GM23338 (cell line): ENCODE results near the gene TJAP1. TPM values are rescaled to one million over a fixed set of nuclear protein-coding genes. Genes with fewer than 3 reads are reported as not detected.

Source experiments
- ATAC-seq: fragments of 200-7000 bp; cut with Tn5 transposase; 3 replicates; pipeline ENCODE4 v1.9.1; 2020
- DNase-seq: peaks from one replicate; pipeline ENCODE4 v3.0.0-alpha.2; 2015; ENCODE audit warnings: low spot score
- H2AFZ ChIP-seq: fragments of 200-600 bp; sonication (generic); 2 replicates; pipeline ENCODE4 v1.8.0; 2016; ENCODE audit warnings: antibody characterized with exemption, mild to moderate bottlenecking, moderate library complexity
- H3F3A ChIP-seq: fragments of 200-600 bp; sonication (generic); replicated peaks from 2 replicates; pipeline ENCODE4 v1.8.0; 2017; ENCODE audit warnings: antibody characterized with exemption, mixed run types, low read depth
- H3K27ac ChIP-seq: fragments of 200-600 bp; sonication (generic); 2 replicates; pipeline ENCODE4 v1.6.1; 2016; ENCODE audit warnings: low read depth
- H3K27me3 ChIP-seq: fragments of 200-600 bp; sonication (generic); 2 replicates; pipeline ENCODE4 v1.8.0; 2016; ENCODE audit warnings: mild to moderate bottlenecking, mixed run types, moderate library complexity; ENCODE audit not compliant: insufficient read depth
- H3K36me3 ChIP-seq: fragments of 200-600 bp; sonication (generic); 2 replicates; pipeline ENCODE4 v1.8.0; 2016; ENCODE audit warnings: mild to moderate bottlenecking; ENCODE audit not compliant: insufficient read depth
- H3K4me1 ChIP-seq: fragments of 200-600 bp; sonication (generic); 2 replicates; pipeline ENCODE4 v1.8.0; 2016; ENCODE audit warnings: mild to moderate bottlenecking, moderate library complexity; ENCODE audit not compliant: insufficient read depth
- H3K4me2 ChIP-seq: fragments of 200-600 bp; sonication (generic); 2 replicates; pipeline ENCODE4 v1.7.1; 2017; ENCODE audit warnings: mixed run types
- H3K4me3 ChIP-seq: fragments of 200-600 bp; sonication (generic); 2 replicates; pipeline ENCODE4 v1.6.1; 2016; ENCODE audit warnings: mixed run types
- H3K79me2 ChIP-seq: fragments of 200-600 bp; sonication (generic); replicated peaks from 2 replicates; pipeline ENCODE4 v1.8.0; 2017; ENCODE audit warnings: mild to moderate bottlenecking; ENCODE audit not compliant: insufficient read depth
- H3K9me2 ChIP-seq: fragments of 200-600 bp; sonication (generic); 2 replicates; pipeline ENCODE4 v1.8.0; 2017; ENCODE audit not compliant: insufficient read depth
- H4K20me1 ChIP-seq: fragments of 200-600 bp; sonication (generic); replicated peaks from 2 replicates; pipeline ENCODE4 v1.8.0; 2017; ENCODE audit warnings: mild to moderate bottlenecking; ENCODE audit not compliant: insufficient read depth
- H3K27ac Mint-ChIP-seq: 2 replicates; pipeline ENCODE4 v1.8.0; 2020; ENCODE audit warnings: inconsistent platforms, mild to moderate bottlenecking, moderate library complexity, mixed read lengths
- H3K27me3 Mint-ChIP-seq: 3 replicates; pipeline ENCODE4 v1.8.0; 2022; ENCODE audit warnings: low read depth, mild to moderate bottlenecking, moderate library complexity, mixed read lengths, inconsistent platforms; ENCODE audit not compliant: insufficient read depth, poor library complexity
- H3K36me3 Mint-ChIP-seq: 3 replicates; pipeline ENCODE4 v1.8.0; 2021; ENCODE audit warnings: low read depth, mild to moderate bottlenecking, inconsistent platforms, moderate library complexity, mixed read lengths
- H3K4me1 Mint-ChIP-seq: 3 replicates; pipeline ENCODE4 v1.8.0; 2020; ENCODE audit warnings: mild to moderate bottlenecking, inconsistent platforms, mixed read lengths
- H3K4me3 Mint-ChIP-seq: 3 replicates; pipeline ENCODE4 v1.8.0; 2021; ENCODE audit warnings: moderate library complexity, mild to moderate bottlenecking, inconsistent platforms, mixed read lengths
- H3K9me3 Mint-ChIP-seq: 3 replicates; pipeline ENCODE4 v1.8.0; 2020; ENCODE audit warnings: moderate library complexity, mild to moderate bottlenecking, inconsistent platforms, mixed read lengths
- CREB1 ChIP-seq: fragments of 250-450 bp; sonication (Bioruptor Pico); IDR thresholded peaks from 2 replicates; pipeline ENCODE4 v1.5.0; 2020; ENCODE audit warnings: low read depth, mild to moderate bottlenecking, moderate library complexity
- CTCF ChIP-seq, 2 experiments: fragments of 200-600 bp in 1 of 2; sonication (generic) in 1 of 2; conservative IDR thresholded peaks; 2 replicates each; pipeline versions ENCODE4 v1.5.1 to v1.6.1; 2016 to 2017; ENCODE audit warnings: antibody characterized with exemption in 2 of 2, low read depth in 2 of 2, mild to moderate bottlenecking in 2 of 2, moderate library complexity in 1 of 2
- ETS1 ChIP-seq: IDR thresholded peaks from 2 replicates; pipeline ENCODE4 v1.6.1; 2016; ENCODE audit warnings: antibody characterized with exemption
- EZH2phosphoT487 ChIP-seq: fragments of 200-600 bp; sonication (generic); IDR thresholded peaks from one replicate; pipeline ENCODE4 v1.8.1; 2018; ENCODE audit warnings: antibody characterized with exemption; ENCODE audit not compliant: unreplicated experiment
- JUNB ChIP-seq: IDR thresholded peaks from one replicate; pipeline ENCODE4 v1.6.1; 2016; ENCODE audit warnings: antibody characterized with exemption; ENCODE audit not compliant: unreplicated experiment
- NANOG ChIP-seq: IDR thresholded peaks from 2 replicates; pipeline ENCODE4 v1.6.1; 2016; ENCODE audit warnings: antibody characterized with exemption, borderline replicate concordance
- POLR2AphosphoS5 ChIP-seq: IDR thresholded peaks from 2 replicates; pipeline ENCODE4 v1.6.1; 2016; ENCODE audit warnings: antibody characterized with exemption, low read depth
- STAT1 ChIP-seq: IDR thresholded peaks from one replicate; pipeline ENCODE4 v1.6.1; 2016; ENCODE audit warnings: antibody characterized with exemption; ENCODE audit not compliant: unreplicated experiment
- ZNF462 ChIP-seq: fragments of 250-450 bp; sonication (Bioruptor Pico); IDR thresholded peaks from 2 replicates; pipeline ENCODE4 v1.5.0; 2020; ENCODE audit warnings: mild to moderate bottlenecking, moderate library complexity
- polyA plus RNA-seq: library from polyadenylated mRNA; unstranded; fragments of >200 nt; fragmentation: Nextera tagmentation; extraction: Ambion mirVana; gene quantifications from 2 replicates; pipeline ENCODE4 v1.2.1, GENCODE V29; 2016
- total RNA-seq: library from RNA; depleted of rRNA; stranded (reverse); fragments of >200 nt; shearing (Covaris generic); gene quantifications from 2 replicates; pipeline ENCODE4 v1.2.3, GENCODE V29; 2014

The TJAP1 gene
- total and polyA plus RNA-seq, 2 experiments from 2014 or later, result 17.6 to 34.3 TPM

- no peak overlapping the region for H3K4me2 ChIP-seq
- H3K4me1 Mint-ChIP-seq, result no peaks in the 10 kb centered on the region
- H3F3A ChIP-seq, result no peaks in the 10 kb centered on the region
- 0 out of 4 replicates have a peak, but pooled peaks of 1 of the 2 experiments have one; percentile 2 for TF ChIP-seq CTCF (conservative IDR thresholded peaks at IDR 0.05; ENCODE audit: low read depth in 2 of 2)
- TF ChIP-seq STAT1, result no peak
- H3K36me3 Mint-ChIP-seq, result peaks cover 13% of the 10 kb centered on the region; the same call in 2 of the 3 replicates
- ATAC-seq (no peak), DNase-seq (no peak)
- no peaks in the 10 kb centered on the region for H3K36me3 ChIP-seq
- no peaks in the 10 kb centered on the region for H3K79me2 ChIP-seq
- no peak overlapping the region for H3K4me3 ChIP-seq
- H3K27ac Mint-ChIP-seq, result 0 out of 2 replicates have a peak overlapping the region, but pooled peaks have one; percentile 40
- H3K27me3 Mint-ChIP-seq, result peaks cover 5% of the 10 kb centered on the region
- no peaks in the 10 kb centered on the region for H3K9me2 ChIP-seq
- H3K4me3 Mint-ChIP-seq, result no peak overlapping the region
- H3K9me3 Mint-ChIP-seq, result no peaks in the 10 kb centered on the region
- H4K20me1 ChIP-seq, result no peaks in the 10 kb centered on the region; the same call in 1 of the 2 replicates
- no peaks in the 10 kb centered on the region for H3K27me3 ChIP-seq
- H2AFZ ChIP-seq, result no peak overlapping the region
- no peak overlapping the region for H3K27ac ChIP-seq
- H3K4me1 ChIP-seq, result no peaks in the 10 kb centered on the region
Observed at GRCh38 chr6:43442935-43443334, 34.4 kb upstream of the TJAP1 start.

- no peaks in the 10 kb centered on the region for H3K4me1 ChIP-seq
- no peak overlapping the region for H3K4me2 ChIP-seq
- H3K36me3 ChIP-seq, result no peaks in the 10 kb centered on the region
- no peaks in the 10 kb centered on the region for H3F3A ChIP-seq
- DNase-seq (no peak), ATAC-seq (no peak)
- H4K20me1 ChIP-seq, result no peaks in the 10 kb centered on the region; the same call in 1 of the 2 replicates
- Mint-ChIP-seq H3K27me3 (peaks cover 5% of the 10 kb centered on the region), H3K36me3 (peaks cover 13% of the 10 kb centered on the region), H3K27ac (no peak overlapping the region), H3K9me3 (no peaks in the 10 kb centered on the region), H3K4me3 (no peak overlapping the region), H3K4me1 (no peaks in the 10 kb centered on the region)
- H2AFZ ChIP-seq, result no peak overlapping the region
- no peak for TF ChIP-seq POLR2AphosphoS5
- no peak for TF ChIP-seq EZH2phosphoT487
- TF ChIP-seq ETS1, result no peak
- TF ChIP-seq ZNF462, result no peak
- TF ChIP-seq CTCF (conservative IDR thresholded peaks at IDR 0.05; ENCODE audit: low read depth in 2 of 2), result no peak
- TF ChIP-seq CREB1 (CRISPR knock-in tag), result no peak
- no peak for TF ChIP-seq NANOG
- TF ChIP-seq JUNB, result no peak
- no peak for TF ChIP-seq STAT1
- no peaks in the 10 kb centered on the region for H3K27me3 ChIP-seq
- H3K4me3 ChIP-seq, result no peak overlapping the region
- no peaks in the 10 kb centered on the region for H3K9me2 ChIP-seq
- H3K79me2 ChIP-seq, result no peaks in the 10 kb centered on the region
- H3K27ac ChIP-seq, result no peak overlapping the region
Observed at GRCh38 chr6:43444036-43444435, 33.3 kb upstream of the TJAP1 start.
